22Rv1 (cell line): Measurements from ENCODE around the gene CIDEB.

ENCODE experiments used
- ZFX ChIP-seq: fragments of 450-650 bp; IDR thresholded peaks from 2 replicates; pipeline ENCODE4 v1.6.1; 2017; ENCODE audit warnings: antibody characterized with exemption, borderline replicate concordance
- TF ChIP-seq, protein P1 (sequence below): fragments of 450-650 bp; IDR thresholded peaks from 2 replicates; pipeline ENCODE4 v1.5.1; 2017; ENCODE audit warnings: mild to moderate bottlenecking

- TF ChIP-seq, protein P1, sequence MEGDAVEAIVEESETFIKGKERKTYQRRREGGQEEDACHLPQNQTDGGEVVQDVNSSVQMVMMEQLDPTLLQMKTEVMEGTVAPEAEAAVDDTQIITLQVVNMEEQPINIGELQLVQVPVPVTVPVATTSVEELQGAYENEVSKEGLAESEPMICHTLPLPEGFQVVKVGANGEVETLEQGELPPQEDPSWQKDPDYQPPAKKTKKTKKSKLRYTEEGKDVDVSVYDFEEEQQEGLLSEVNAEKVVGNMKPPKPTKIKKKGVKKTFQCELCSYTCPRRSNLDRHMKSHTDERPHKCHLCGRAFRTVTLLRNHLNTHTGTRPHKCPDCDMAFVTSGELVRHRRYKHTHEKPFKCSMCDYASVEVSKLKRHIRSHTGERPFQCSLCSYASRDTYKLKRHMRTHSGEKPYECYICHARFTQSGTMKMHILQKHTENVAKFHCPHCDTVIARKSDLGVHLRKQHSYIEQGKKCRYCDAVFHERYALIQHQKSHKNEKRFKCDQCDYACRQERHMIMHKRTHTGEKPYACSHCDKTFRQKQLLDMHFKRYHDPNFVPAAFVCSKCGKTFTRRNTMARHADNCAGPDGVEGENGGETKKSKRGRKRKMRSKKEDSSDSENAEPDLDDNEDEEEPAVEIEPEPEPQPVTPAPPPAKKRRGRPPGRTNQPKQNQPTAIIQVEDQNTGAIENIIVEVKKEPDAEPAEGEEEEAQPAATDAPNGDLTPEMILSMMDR: no peak
- no peak for TF ChIP-seq ZFX
These were observed 33.7 kb downstream of the CIDEB start for GRCh38 chr14:24274101-24274543.
